Measurements from ENCODE around the gene DMRT3.

Gene DMRT3

GRCh38 chr9:952546-952945 lies 23.9 kb upstream of the DMRT3 start:
- POLR2A ChIA-PET, result interaction anchor here (0.7 kb wide), 1 partner anchor 61 kb away, joined by 3 read pairs; no protein-coding TSS in a partner anchor
- Histone ChIP-seq H3K27ac (ENCODE audit: extremely low read depth, low read depth, low read length) (no peak overlapping the region), H3K36me3 (ENCODE audit: control insufficient read depth in 2 of 2, insufficient read depth in 1 of 2, low read length in 2 of 2) (no peaks in the 10 kb centered on the region), H3K4me3 (ENCODE audit: low read depth, low read length) (no peak overlapping the region), H3K4me1 (ENCODE audit: control insufficient read depth, insufficient read depth, low read length) (no peaks in the 10 kb centered on the region), H3K9me3 (ENCODE audit: control insufficient read depth, insufficient read depth, low read depth, low read length) (no peaks in the 10 kb centered on the region)
- CTCF ChIA-PET, result interaction anchor here (0.7 to 2.4 kb wide), 3 partner anchors 14 to 17 kb away, joined by 3 to 7 read pairs (median 3); no protein-coding TSS in a partner anchor
- TF ChIP-seq ZNF777 (tag by site-specific recombination; IDR thresholded peaks at IDR 0.05; ENCODE audit: borderline replicate concordance) (no peak), ZNF513 (tag by site-specific recombination; IDR thresholded peaks at IDR 0.05) (no peak), ZEB2 (tag by site-specific recombination; IDR thresholded peaks at IDR 0.05) (no peak), ZNF202 (tag by site-specific recombination; IDR thresholded peaks at IDR 0.05; ENCODE audit: borderline replicate concordance) (no peak), ZNF169 (tag by site-specific recombination; IDR thresholded peaks at IDR 0.05) (no peak), ZNF626 (tag by site-specific recombination; IDR thresholded peaks at IDR 0.05) (no peak), ZNF335 (tag by site-specific recombination; conservative IDR thresholded peaks at IDR 0.05) (no peak), ZNF792 (tag by site-specific recombination; IDR thresholded peaks at IDR 0.05) (no peak), ZNF830 (tag by site-specific recombination; IDR thresholded peaks at IDR 0.05; ENCODE audit: low read depth) (no peak), PRDM6 (tag by site-specific recombination; IDR thresholded peaks at IDR 0.05) (no peak), ZFP3 (tag by site-specific recombination; IDR thresholded peaks at IDR 0.05; ENCODE audit: low read depth) (no peak), BCL6B (tag by site-specific recombination; IDR thresholded peaks at IDR 0.05) (no peak)

- ChIA-PET CTCF (interaction anchor here (0.6 kb wide), 1 partner anchor 339 kb away, joined by 3 read pairs; no protein-coding TSS in a partner anchor), POLR2A (interaction anchor here (0.7 kb wide), 1 partner anchor 203 kb away, joined by 3 read pairs; no protein-coding TSS in a partner anchor)
- 0 out of 2 replicates have a peak, but pooled peaks cover 5% of the 10 kb centered on the region for H3K4me1 ChIP-seq (ENCODE audit: control insufficient read depth, insufficient read depth, low read length)
- no peaks in the 10 kb centered on the region for H3K9me3 ChIP-seq (ENCODE audit: control insufficient read depth, insufficient read depth, low read depth, low read length)
- H3K36me3 ChIP-seq (ENCODE audit: control insufficient read depth in 2 of 2, insufficient read depth in 1 of 2, low read length in 2 of 2), result no peaks in the 10 kb centered on the region
- TF ChIP-seq ZBTB20 (tag by site-specific recombination; IDR thresholded peaks at IDR 0.05), result no peak
- TF ChIP-seq GLI2 (tag by site-specific recombination; IDR thresholded peaks at IDR 0.05; ENCODE audit: borderline replicate concordance, low read depth), result no peak
- no peak overlapping the region for H3K27ac ChIP-seq (ENCODE audit: extremely low read depth, low read depth, low read length)
- H3K4me3 ChIP-seq (ENCODE audit: low read depth, low read length), result no peak overlapping the region
Observed at GRCh38 chr9:959105-959504, 17.4 kb upstream of the DMRT3 start.

- TF ChIP-seq ZNF529 (tag by site-specific recombination; IDR thresholded peaks at IDR 0.05; ENCODE audit: insufficient replicate concordance) (no peak), ZNF404 (tag by site-specific recombination; IDR thresholded peaks at IDR 0.05) (no peak), ZNF585B (tag by site-specific recombination; IDR thresholded peaks at IDR 0.05) (no peak), CTCF (tag by site-specific recombination; IDR thresholded peaks at IDR 0.05) (no peak), ZBTB21 (tag by site-specific recombination; IDR thresholded peaks at IDR 0.05) (no peak), ZNF670 (tag by site-specific recombination; IDR thresholded peaks at IDR 0.05; ENCODE audit: low read depth) (no peak), INSM2 (tag by site-specific recombination; IDR thresholded peaks at IDR 0.05) (no peak)
- H3K36me3 ChIP-seq (ENCODE audit: control insufficient read depth in 2 of 2, insufficient read depth in 1 of 2, low read length in 2 of 2), result no peaks in the 10 kb centered on the region
- CTCF ChIA-PET, result interaction anchor here (0.7 kb wide), 1 partner anchor 32 kb away, joined by 4 read pairs; no protein-coding TSS in a partner anchor
- 0 out of 2 replicates have a peak, but pooled peaks cover 10% of the 10 kb centered on the region for H3K4me1 ChIP-seq (ENCODE audit: control insufficient read depth, insufficient read depth, low read length)
- H3K4me3 ChIP-seq (ENCODE audit: low read depth, low read length), result no peak overlapping the region
- H3K9me3 ChIP-seq (ENCODE audit: control insufficient read depth, insufficient read depth, low read depth, low read length), result no peaks in the 10 kb centered on the region
- no peak overlapping the region for H3K27ac ChIP-seq (ENCODE audit: extremely low read depth, low read depth, low read length)
- POLR2A ChIA-PET, result no interaction called here
Observed at GRCh38 chr9:959914-960313, 16.5 kb upstream of the DMRT3 start.
